ENCODE measurements around the gene PRAC1. TPM values are rescaled to one million over a fixed set of nuclear protein-coding genes. Genes with fewer than 3 reads are reported as not detected.

The PRAC1 gene
- total RNA-seq, 1 donor = not detected

- no peak for DNase-seq (ENCODE audit: low read depth)
- TF ChIP-seq CTCF (IDR thresholded peaks at IDR 0.05; ENCODE audit: insufficient read depth, low read depth, low read length) = no peak
- H3K4me3 ChIP-seq (ENCODE audit: low read depth, low read length) = no peak overlapping the region
Measured at GRCh38 chr17:48715496-48716399, 6.6 kb downstream of the PRAC1 start.

GRCh38 chr17:48711128-48711527, 11.2 kb downstream of the PRAC1 start:
- no peak for DNase-seq (ENCODE audit: low read depth)
- no peak for TF ChIP-seq CTCF (IDR thresholded peaks at IDR 0.05; ENCODE audit: insufficient read depth, low read depth, low read length)

GRCh38 chr17:48704361-48705248, 17.7 kb downstream of the PRAC1 start:
- no peak for TF ChIP-seq CTCF (IDR thresholded peaks at IDR 0.05; ENCODE audit: insufficient read depth, low read depth, low read length)
- DNase-seq (ENCODE audit: low read depth) = no peak
- H3K4me3 ChIP-seq (ENCODE audit: low read depth, low read length) = no peak overlapping the region

More at GRCh38 chr17:48711128-48711527, 11.2 kb downstream of the PRAC1 start:
- H3K4me3 ChIP-seq (ENCODE audit: low read depth, low read length) = no peak overlapping the region

DNA sequence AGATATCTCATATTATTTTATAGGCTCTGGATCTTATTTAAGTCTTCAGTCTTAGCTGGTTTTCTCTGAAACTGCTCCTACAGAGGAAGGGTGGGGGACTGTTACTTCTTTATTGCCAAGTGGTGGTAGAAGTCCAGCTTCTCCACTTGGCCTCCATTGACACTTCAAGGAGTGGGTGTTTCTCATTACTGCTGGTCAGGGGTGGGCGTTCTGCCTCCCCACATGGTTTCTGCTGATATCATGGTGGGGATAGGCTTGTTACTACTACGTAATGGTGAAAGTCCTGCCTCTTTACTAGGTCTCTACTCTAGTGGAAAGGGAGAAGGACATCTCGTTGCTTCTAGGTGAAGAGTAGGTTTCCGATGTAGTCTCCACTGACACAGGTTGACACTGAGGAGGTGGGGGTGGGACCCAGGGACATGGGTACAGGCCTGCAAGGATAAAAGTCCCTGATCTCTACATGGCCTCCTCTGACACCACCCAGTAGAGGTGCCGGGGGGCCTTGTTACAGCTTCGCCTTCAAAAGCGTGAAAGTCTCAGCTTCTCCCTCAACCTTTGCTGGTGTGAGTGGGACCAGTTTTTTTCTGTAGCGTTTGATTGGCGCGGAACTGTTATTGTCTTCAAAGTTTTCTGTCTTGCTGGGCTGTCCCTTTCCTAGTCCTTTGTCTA, 20.3 kb downstream of the PRAC1 start:
- TF ChIP-seq CTCF (IDR thresholded peaks at IDR 0.05; ENCODE audit: insufficient read depth, low read depth, low read length) = no peak
- DNase-seq (ENCODE audit: low read depth) = no peak
- no peak overlapping the region for H3K4me3 ChIP-seq (ENCODE audit: low read depth, low read length)

- no peak overlapping the region for H3K4me3 ChIP-seq (ENCODE audit: low read depth, low read length)
- no peak for DNase-seq (ENCODE audit: low read depth)
- no peak for TF ChIP-seq CTCF (IDR thresholded peaks at IDR 0.05; ENCODE audit: insufficient read depth, low read depth, low read length)
Measured at GRCh38 chr17:48693178-48693577, 29.1 kb downstream of the PRAC1 start.

GRCh38 chr17:48692049-48692448, 30.3 kb downstream of the PRAC1 start:
- H3K4me3 ChIP-seq (ENCODE audit: low read depth, low read length) = no peak overlapping the region
- TF ChIP-seq CTCF (IDR thresholded peaks at IDR 0.05; ENCODE audit: insufficient read depth, low read depth, low read length) = no peak
- no peak for DNase-seq (ENCODE audit: low read depth)
